ENCODE results near the gene RTN4RL1. TPM values are rescaled to one million over a fixed set of nuclear protein-coding genes. Genes with fewer than 3 reads are reported as not detected.
"Not testable (repeated sequence)": the region's sequence is repeated elsewhere in the genome, so short reads cannot be mapped to it uniquely, and the experiment has no call there.

The RTN4RL1 gene
- polyA plus RNA-seq, 1 donor: 2.9 TPM

- DNase-seq: no peak
These were observed 438 bp downstream of the RTN4RL1 start for GRCh38 chr17:2024572-2025219.

GRCh38 chr17:2023692-2024571 is 1.2 kb downstream of the RTN4RL1 start:
- no peak for DNase-seq

DNA sequence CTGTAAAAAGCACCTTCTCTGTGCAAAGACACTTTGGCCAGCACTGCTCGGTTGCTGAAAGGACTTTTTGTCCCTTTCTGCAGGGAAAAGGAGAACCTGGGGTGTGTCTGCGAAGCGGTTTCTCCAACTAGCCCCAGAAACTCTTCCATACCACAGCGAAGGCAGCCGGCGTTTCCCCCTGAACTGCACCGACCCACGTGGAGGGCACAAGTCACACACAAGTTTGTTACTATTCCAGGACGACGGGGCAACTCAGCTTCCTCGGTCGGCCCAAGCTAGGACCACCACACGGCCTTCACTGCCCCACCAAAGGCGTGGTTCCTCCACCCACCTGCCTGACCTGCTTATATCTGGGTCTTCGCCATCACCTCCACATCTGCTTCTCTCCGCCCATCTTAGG is 1.9 kb downstream of the RTN4RL1 start:
- DNase-seq: no peak

DNA sequence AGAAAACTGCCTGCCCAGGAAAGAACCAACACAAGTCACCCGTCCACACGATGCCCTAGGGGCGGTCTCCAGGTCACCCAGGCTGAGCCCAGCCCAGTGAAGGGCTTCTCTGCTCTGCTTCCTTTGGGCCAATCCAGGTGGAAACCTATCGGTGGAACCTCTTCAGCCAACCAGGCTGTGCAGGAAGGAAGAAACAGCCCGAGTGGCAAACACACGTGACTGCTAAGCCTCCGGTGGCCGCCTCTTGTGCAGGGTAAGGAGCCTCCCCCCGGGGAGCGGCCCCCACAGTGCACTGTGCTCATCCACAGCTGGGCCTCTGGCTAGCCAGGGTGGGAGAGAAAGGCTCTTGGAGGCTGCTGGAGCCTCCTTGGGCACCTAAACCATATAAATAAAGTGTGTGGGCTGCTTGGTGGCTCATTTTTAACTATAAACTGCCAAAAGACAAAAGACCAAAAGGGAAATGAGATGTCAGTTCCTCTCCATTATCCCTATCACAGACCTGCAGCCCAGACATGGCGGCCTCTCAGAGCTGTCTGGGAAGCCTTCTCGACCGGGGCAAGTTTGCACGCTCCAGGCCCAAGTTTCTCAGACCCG is 2.4 kb downstream of the RTN4RL1 start:
- DNase-seq: no peak

- DNase-seq: no peak
These were observed 4.4 kb downstream of the RTN4RL1 start for GRCh38 chr17:2020721-2021120.

GRCh38 chr17:2019723-2020122 is 5.4 kb downstream of the RTN4RL1 start:
- no peak for DNase-seq

GRCh38 chr17:2018716-2019510 is 6.2 kb downstream of the RTN4RL1 start:
- no peak for DNase-seq

- DNase-seq: no peak
These were observed 7.7 kb downstream of the RTN4RL1 start for GRCh38 chr17:2017274-2017941.

DNA sequence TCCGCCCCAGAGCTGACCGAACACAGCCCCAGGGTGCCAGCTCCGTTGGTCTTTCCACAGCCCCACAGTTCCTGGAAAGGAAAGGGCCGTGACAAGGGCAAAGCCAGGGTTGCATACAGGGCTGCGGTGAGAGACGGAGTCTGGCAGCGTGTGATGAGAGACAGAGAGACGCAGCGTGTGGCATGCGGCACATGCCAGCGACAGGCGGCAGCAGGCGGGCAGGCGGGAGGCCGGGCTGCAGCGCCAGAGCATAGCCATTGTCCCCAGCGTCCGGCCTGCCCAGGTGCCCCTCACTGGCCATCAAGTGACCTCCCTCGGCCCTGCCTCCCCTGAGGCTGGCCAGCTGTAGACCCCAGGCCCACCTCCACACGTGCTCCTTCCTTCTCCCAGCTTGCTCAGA is 8.6 kb downstream of the RTN4RL1 start:
- DNase-seq: no peak

DNA sequence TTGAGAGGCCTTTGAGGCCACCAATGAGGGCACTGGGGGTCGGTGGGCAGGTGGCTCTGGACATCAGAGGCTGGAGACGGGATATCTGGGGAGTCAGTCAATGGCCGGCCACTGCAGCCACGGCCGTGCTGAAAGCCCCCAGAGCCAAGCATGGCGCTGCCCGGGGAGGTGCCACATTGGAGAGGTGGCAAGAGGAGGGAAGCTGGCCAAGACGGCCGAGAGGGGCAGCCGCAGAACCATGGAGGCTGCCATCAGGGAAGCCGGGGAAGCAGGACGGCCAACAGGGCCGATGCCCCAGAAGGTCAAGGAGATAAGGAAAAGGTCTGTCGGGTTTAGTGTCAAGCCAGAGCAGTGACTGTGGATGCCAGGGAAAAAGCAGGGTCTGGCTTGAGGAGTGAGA is 9.8 kb downstream of the RTN4RL1 start:
- no peak for DNase-seq

DNA sequence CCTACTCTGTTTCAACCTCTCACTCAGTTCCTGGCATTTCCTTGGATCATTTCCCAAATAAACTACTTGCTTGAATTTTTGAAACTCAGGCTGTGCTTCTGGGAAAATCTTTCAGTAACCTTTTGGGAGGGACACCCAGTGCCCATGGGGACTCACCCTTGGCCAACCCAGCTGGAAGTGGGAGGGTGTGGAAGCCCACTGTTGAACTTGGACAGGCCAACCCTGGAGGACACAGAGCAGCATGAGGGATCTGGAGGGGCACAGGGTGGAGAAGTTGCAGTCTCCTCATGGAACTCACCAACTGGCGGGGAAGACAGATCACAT is 11.2 kb downstream of the RTN4RL1 start:
- no peak for DNase-seq

- DNase-seq: not testable (repeated sequence)
These were observed 11.7 kb downstream of the RTN4RL1 start for GRCh38 chr17:2013220-2013993.

GRCh38 chr17:2012499-2012898 is 12.6 kb downstream of the RTN4RL1 start:
- no peak for DNase-seq

- DNase-seq: no peak
These were observed 13.4 kb downstream of the RTN4RL1 start for GRCh38 chr17:2011411-2012371.

GRCh38 chr17:2009737-2010136 is 15.4 kb downstream of the RTN4RL1 start:
- no peak for DNase-seq

DNA sequence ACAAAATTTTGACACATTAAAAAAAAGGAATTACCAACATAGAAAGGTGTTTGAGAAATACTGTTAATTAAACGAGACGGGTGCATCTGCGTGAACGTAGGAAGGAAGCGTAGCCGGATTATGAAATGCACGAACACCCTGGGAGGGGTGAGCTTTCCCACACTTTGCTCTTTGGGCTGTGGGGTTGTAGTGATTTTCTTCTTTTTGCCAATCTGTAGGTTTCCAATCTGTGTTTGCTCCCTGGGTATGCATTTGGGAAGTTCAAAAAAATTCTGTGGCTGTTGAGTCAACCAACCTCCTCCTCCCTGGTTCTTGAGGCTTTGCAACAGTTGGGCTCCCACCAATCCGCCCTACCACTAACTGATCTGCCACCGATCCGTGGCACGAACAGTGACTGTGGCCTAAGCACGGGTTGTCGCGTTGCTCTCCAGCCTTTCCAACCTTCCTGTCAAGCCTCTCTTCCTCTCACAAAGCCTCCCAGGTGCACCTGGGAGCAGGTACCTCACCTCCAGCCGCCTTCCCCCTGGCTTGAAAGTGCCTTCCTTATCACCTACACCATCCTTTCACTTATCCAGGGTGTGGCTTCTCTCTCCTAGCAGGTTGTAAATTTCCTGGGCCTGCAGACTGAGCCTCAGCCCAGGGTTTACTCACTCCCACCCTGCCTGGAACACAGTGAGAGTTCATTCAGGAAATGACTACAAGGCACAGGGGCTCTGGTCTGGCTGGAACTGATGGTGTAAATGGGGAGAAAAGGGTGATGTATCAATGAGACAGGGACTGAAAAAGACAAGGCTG is 16.6 kb downstream of the RTN4RL1 start:
- no peak for DNase-seq

DNA sequence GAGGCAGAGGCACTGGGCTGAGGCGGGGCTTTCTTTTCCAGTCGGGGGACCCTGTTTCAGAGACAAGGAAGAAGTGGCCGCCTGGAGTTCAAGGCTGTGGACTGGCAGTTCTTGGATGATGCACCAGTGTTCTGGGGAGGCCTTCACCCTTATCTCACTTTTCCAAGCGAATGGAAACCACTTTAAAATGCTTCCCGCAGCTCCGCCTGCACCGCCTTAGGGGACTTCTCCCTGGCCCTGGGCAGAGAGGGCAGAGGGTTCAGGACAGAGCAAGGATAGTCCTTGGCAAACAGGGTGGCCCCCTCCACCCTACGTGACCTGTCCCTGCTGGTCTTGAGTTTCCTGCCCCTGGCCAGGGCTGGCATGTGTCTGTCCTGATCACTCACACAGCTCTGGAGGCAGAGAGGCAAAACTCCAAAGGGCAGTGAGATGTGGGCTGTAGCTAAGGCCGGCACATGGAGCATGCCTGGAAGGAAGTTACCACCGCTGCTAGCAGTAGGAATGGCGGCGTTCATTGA is 20.6 kb downstream of the RTN4RL1 start:
- DNase-seq: no peak

DNA sequence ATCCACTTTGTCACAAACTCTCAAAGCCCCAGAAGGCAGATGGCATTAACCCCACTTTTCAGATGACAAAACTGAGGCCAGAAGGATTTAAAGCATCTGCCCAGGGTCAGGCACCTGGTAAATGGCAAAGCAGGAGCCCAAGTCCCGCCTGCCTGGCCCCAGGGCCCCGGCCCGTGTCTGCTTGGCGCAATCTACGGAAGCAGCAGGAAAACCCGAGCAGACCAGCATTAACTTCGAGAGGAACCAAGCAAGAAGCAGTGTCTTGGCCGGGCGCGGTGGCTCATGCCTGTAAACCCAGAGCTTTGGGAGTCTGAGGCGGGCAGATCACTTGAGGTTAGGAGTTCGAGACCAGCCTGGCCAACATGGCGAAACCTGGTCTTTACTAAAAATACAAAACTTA is 21.6 kb downstream of the RTN4RL1 start:
- no peak for DNase-seq

- DNase-seq: no peak
These were observed 22.3 kb downstream of the RTN4RL1 start for GRCh38 chr17:2002767-2003329.
